Stimulated activated CD8-positive, alpha-beta memory T cell treated with anti-CD3 and anti-CD28 coated beads, Interleukin-4, amount 100 ng/mL, for 4 hours (primary cell): Measurements from ENCODE around the gene SMARCA2.

ENCODE experiments used
- DNase-seq, 2 donors: peaks; one replicate each; pipeline ENCODE4 v3.0.0-alpha.2; 2020; ENCODE audit warnings: low read depth in 2 of 2, low spot score in 1 of 2

Gene SMARCA2

GRCh38 chr9:2015581-2016407, 647 bp downstream of the SMARCA2 start:
- DNase-seq = peak in 1 of 2 donors; percentile 10

GRCh38 chr9:2016408-2017330, 1.5 kb downstream of the SMARCA2 start:
- DNase-seq = peak in 1 of 2 donors; percentile 25

- peak; percentile 35 to 61 for DNase-seq
These were observed 2.4 kb downstream of the SMARCA2 start for GRCh38 chr9:2017331-2018161.

- no peak for DNase-seq
These were observed 3.1 kb downstream of the SMARCA2 start for GRCh38 chr9:2018162-2018643.

GRCh38 chr9:2018764-2019558, 3.8 kb downstream of the SMARCA2 start:
- no peak for DNase-seq

GRCh38 chr9:2019723-2020122, 4.6 kb downstream of the SMARCA2 start:
- DNase-seq = no peak

- DNase-seq = no peak
These were observed 6.6 kb downstream of the SMARCA2 start for GRCh38 chr9:2021731-2022130.

GRCh38 chr9:2022560-2022959, 7.4 kb downstream of the SMARCA2 start:
- no peak for DNase-seq

GRCh38 chr9:2023042-2023441, 7.9 kb downstream of the SMARCA2 start:
- no peak for DNase-seq

- DNase-seq = no peak
These were observed 8.4 kb downstream of the SMARCA2 start for GRCh38 chr9:2023532-2023931.

GRCh38 chr9:2024888-2025782, 10.0 kb downstream of the SMARCA2 start:
- no peak for DNase-seq

- no peak for DNase-seq
These were observed 11.3 kb downstream of the SMARCA2 start for GRCh38 chr9:2026220-2026997.

- no peak for DNase-seq
These were observed 12.5 kb downstream of the SMARCA2 start for GRCh38 chr9:2027543-2028160.

- DNase-seq = no peak
These were observed 13.7 kb downstream of the SMARCA2 start for GRCh38 chr9:2028888-2029287.

GRCh38 chr9:2029666-2030170, 14.6 kb downstream of the SMARCA2 start:
- no peak for DNase-seq

GRCh38 chr9:2032234-2032633, 17.1 kb downstream of the SMARCA2 start:
- DNase-seq = no peak

- no peak for DNase-seq
These were observed 21.7 kb downstream of the SMARCA2 start for GRCh38 chr9:2036844-2037243.
